Measurements from ENCODE around the gene CTNNA3. TPM values are rescaled to one million over a fixed set of nuclear protein-coding genes. Genes with fewer than 3 reads are reported as not detected.

CTNNA3 gene
- polyA plus RNA-seq, 1 donor from 2014 or later: 0.14 TPM

DNA sequence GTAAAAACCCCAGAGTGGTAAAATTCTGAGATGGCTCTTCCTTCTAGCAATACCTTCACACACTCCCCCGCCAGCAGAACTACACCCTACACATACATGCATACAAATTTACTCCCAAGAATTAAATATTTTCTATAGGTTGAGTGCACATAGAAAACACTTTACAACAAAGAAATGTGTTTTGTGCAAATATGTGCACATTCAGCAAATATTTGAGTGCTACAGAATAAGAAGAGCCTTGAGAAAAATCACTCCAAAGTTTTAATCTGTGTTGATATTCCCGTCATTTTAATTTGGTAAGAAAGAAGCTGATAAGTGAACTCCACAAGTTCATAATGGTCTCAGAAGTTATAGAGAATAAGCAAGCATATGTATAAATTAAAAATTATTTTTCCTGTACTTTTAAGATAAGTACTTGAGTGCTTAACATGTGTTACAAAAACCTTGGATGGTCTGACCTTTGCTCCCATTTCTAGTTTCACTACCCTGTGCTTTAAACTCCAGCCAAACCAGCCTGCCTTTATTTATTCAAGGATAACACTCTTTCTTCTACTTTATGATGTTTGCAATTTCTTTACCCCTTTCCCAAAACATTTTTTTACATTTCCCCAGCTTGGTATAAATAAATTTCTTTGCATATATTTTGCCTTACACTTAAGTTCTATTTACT, 1503.7 kb downstream of the CTNNA3 start:
- no peak overlapping the region for H3K4me3 ChIP-seq (ENCODE audit: low read length)
- H3K9me2 ChIP-seq (ENCODE audit: insufficient read depth, low read length): no peaks in the 10 kb centered on the region
- H3K27ac ChIP-seq (ENCODE audit: low read length): no peak overlapping the region
- no peaks in the 10 kb centered on the region for H3K79me2 ChIP-seq (replicated peaks; ENCODE audit: insufficient read depth, low read length)
- no peaks in the 10 kb centered on the region for H4K20me1 ChIP-seq (ENCODE audit: insufficient read depth)
- H3F3A ChIP-seq (ENCODE audit: insufficient read depth, low read length, poor library complexity, severe bottlenecking): no peaks in the 10 kb centered on the region
- H3K27me3 ChIP-seq (ENCODE audit: insufficient read depth, low read depth, low read length): no peaks in the 10 kb centered on the region
- H2AFZ ChIP-seq (ENCODE audit: low read depth, low read length): no peak overlapping the region
- no peak overlapping the region for H3K4me2 ChIP-seq (ENCODE audit: low read length)
- no peaks in the 10 kb centered on the region for H3K36me3 ChIP-seq (ENCODE audit: insufficient read depth, low read length)
- TF ChIP-seq POLR2AphosphoS5 (IDR thresholded peaks at IDR 0.05) (no peak), MXI1 (conservative IDR thresholded peaks at IDR 0.05; ENCODE audit: poor library complexity, severe bottlenecking) (no peak), TAF1 (IDR thresholded peaks at IDR 0.05; ENCODE audit: low read depth) (no peak), EZH2 (IDR thresholded peaks at IDR 0.05; ENCODE audit: borderline replicate concordance, insufficient read depth, low read length, poor library complexity, severe bottlenecking) (no peak), EP300 (conservative IDR thresholded peaks at IDR 0.05; ENCODE audit: poor library complexity, severe bottlenecking) (no peak), RAD21 (conservative IDR thresholded peaks at IDR 0.05) (no peak), CTCF (IDR thresholded peaks at IDR 0.05; ENCODE audit: poor library complexity, severe bottlenecking) (no peak), SMC3 (conservative IDR thresholded peaks at IDR 0.05; ENCODE audit: poor library complexity) (no peak)
- TF ChIP-seq, protein P1, sequence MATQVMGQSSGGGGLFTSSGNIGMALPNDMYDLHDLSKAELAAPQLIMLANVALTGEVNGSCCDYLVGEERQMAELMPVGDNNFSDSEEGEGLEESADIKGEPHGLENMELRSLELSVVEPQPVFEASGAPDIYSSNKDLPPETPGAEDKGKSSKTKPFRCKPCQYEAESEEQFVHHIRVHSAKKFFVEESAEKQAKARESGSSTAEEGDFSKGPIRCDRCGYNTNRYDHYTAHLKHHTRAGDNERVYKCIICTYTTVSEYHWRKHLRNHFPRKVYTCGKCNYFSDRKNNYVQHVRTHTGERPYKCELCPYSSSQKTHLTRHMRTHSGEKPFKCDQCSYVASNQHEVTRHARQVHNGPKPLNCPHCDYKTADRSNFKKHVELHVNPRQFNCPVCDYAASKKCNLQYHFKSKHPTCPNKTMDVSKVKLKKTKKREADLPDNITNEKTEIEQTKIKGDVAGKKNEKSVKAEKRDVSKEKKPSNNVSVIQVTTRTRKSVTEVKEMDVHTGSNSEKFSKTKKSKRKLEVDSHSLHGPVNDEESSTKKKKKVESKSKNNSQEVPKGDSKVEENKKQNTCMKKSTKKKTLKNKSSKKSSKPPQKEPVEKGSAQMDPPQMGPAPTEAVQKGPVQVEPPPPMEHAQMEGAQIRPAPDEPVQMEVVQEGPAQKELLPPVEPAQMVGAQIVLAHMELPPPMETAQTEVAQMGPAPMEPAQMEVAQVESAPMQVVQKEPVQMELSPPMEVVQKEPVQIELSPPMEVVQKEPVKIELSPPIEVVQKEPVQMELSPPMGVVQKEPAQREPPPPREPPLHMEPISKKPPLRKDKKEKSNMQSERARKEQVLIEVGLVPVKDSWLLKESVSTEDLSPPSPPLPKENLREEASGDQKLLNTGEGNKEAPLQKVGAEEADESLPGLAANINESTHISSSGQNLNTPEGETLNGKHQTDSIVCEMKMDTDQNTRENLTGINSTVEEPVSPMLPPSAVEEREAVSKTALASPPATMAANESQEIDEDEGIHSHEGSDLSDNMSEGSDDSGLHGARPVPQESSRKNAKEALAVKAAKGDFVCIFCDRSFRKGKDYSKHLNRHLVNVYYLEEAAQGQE (IDR thresholded peaks at IDR 0.05; ENCODE audit: borderline replicate concordance): no peak
- no peak overlapping the region for H3K9ac ChIP-seq (ENCODE audit: low read length)
- H3K9me3 ChIP-seq (ENCODE audit: low read length): no peaks in the 10 kb centered on the region

DNA sequence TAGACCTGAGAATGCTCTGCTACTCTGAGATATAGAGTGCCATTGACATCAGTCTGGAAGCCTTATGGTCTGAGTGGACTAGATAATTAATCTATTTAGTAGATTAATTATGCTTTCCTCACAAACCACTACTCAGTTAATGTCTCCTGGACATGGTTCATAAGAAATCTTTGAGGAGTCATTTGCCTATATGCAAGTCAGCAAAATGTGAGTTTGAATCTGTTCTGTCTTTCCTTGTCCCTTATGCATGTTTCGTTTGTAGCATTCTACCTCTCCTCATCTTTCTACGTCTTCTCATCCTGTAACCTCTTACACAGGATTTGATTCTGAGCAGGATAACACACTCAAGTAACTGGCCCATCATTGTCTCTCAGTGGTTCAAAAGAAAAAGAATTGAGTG, 1505.6 kb downstream of the CTNNA3 start:
- Histone ChIP-seq H3K27me3 (ENCODE audit: insufficient read depth, low read depth, low read length) (no peaks in the 10 kb centered on the region), H3K36me3 (ENCODE audit: insufficient read depth, low read length) (no peaks in the 10 kb centered on the region), H3K9me2 (ENCODE audit: insufficient read depth, low read length) (no peaks in the 10 kb centered on the region), H3K4me3 (ENCODE audit: low read length) (no peak overlapping the region), H4K20me1 (ENCODE audit: insufficient read depth) (no peaks in the 10 kb centered on the region), H3K9ac (ENCODE audit: low read length) (no peak overlapping the region), H3K79me2 (replicated peaks; ENCODE audit: insufficient read depth, low read length) (no peaks in the 10 kb centered on the region), H3K4me2 (ENCODE audit: low read length) (no peak overlapping the region), H3K27ac (ENCODE audit: low read length) (no peak overlapping the region), H3F3A (ENCODE audit: insufficient read depth, low read length, poor library complexity, severe bottlenecking) (no peaks in the 10 kb centered on the region), H2AFZ (ENCODE audit: low read depth, low read length) (no peak overlapping the region), H3K9me3 (ENCODE audit: low read length) (no peaks in the 10 kb centered on the region)
- TF ChIP-seq EZH2 (IDR thresholded peaks at IDR 0.05; ENCODE audit: borderline replicate concordance, insufficient read depth, low read length, poor library complexity, severe bottlenecking) (no peak), RAD21 (conservative IDR thresholded peaks at IDR 0.05) (no peak), EP300 (conservative IDR thresholded peaks at IDR 0.05; ENCODE audit: poor library complexity, severe bottlenecking) (no peak), CTCF (IDR thresholded peaks at IDR 0.05; ENCODE audit: poor library complexity, severe bottlenecking) (no peak), MXI1 (conservative IDR thresholded peaks at IDR 0.05; ENCODE audit: poor library complexity, severe bottlenecking) (no peak), POLR2AphosphoS5 (IDR thresholded peaks at IDR 0.05) (no peak), SMC3 (conservative IDR thresholded peaks at IDR 0.05; ENCODE audit: poor library complexity) (no peak), TAF1 (IDR thresholded peaks at IDR 0.05; ENCODE audit: low read depth) (no peak)
- TF ChIP-seq, protein P1 (IDR thresholded peaks at IDR 0.05; ENCODE audit: borderline replicate concordance): no peak
